ENCODE data around the gene CA4.
"Not testable (repeated sequence)": the region's sequence is repeated elsewhere in the genome, so short reads cannot be mapped to it uniquely, and the experiment has no call there.

GRCh38 chr17:60186372-60186771 lies 36.6 kb downstream of the CA4 start:
- TF ChIP-seq CTCF, EZH2phosphoT487 (IDR thresholded peaks at IDR 0.05): not testable (repeated sequence)
